Right lobe of liver (tissue), 6 donors: Measurements from ENCODE around the gene AKR1C8. TPM values are rescaled to one million over a fixed set of nuclear protein-coding genes. Genes with fewer than 3 reads are reported as not detected.

Experiments
- ATAC-seq, 4 donors: fragments of 200-7000 bp; cut with Tn5 transposase; one replicate each; pipeline ENCODE4 v1.9.1; 2020; ENCODE audit warnings: mild to moderate bottlenecking in 4 of 4, moderate library complexity in 4 of 4
- DNase-seq, 3 donors: peaks; one replicate each; pipeline ENCODE4 v3.0.0-alpha.2; 2020
- H3K27ac ChIP-seq, 3 donors: fragments of 200-600 bp; one replicate each; pipeline ENCODE4 v1.8.0; 2022
- H3K27me3 ChIP-seq, 2 donors: fragments of 200-600 bp; one replicate each; pipeline ENCODE4 v1.8.0; 2022
- H3K36me3 ChIP-seq, 4 donors: fragments of 200-600 bp; sonication (generic) in 1 of 4; one replicate each; pipeline versions ENCODE4 v1.5.1 to v1.8.0; 2017 to 2022; ENCODE audit warnings: control low read depth in 1 of 4
- H3K4me1 ChIP-seq, 4 donors: fragments of 200-600 bp; sonication (generic) in 1 of 4; one replicate each; pipeline versions ENCODE4 v1.5.1 to v1.8.0; 2017 to 2022; ENCODE audit warnings: control low read depth in 1 of 4
- H3K4me3 ChIP-seq, 3 donors: fragments of 200-600 bp; one replicate each; pipeline ENCODE4 v1.8.0; 2022
- H3K9me3 ChIP-seq, 4 donors: fragments of 200-600 bp; sonication (generic) in 1 of 4; one replicate each; pipeline versions ENCODE4 v1.5.1 to v1.8.0; 2017 to 2022; ENCODE audit warnings: control low read depth in 1 of 4
- CTCF ChIP-seq, 4 donors: fragments of 200-600 bp in 3 of 4; fragments of 450-650 bp in 1 of 4; IDR thresholded peaks; one replicate each; pipeline versions ENCODE4 v1.5.1 to v1.8.0; 2016 to 2022; ENCODE audit warnings: antibody characterized with exemption in 4 of 4, mild to moderate bottlenecking in 2 of 4
- POLR2A ChIP-seq: fragments of 450-650 bp; IDR thresholded peaks from one replicate; pipeline ENCODE4 v1.6.1; 2017; ENCODE audit warnings: antibody characterized with exemption, mild to moderate bottlenecking
- WGBS: methylation state at CpG from one replicate; pipeline ENCODE4 v1.1.6; 2018; ENCODE audit warnings: low coverage, low lambda C conversion rate; ENCODE audit not compliant: insufficient coverage; ENCODE audit errors: missing lambda C conversion rate; 5-methylcytosine and 5-hydroxymethylcytosine counted together
- intact Hi-C, 2 donors: fragments of 100-400 bp; cut with DNase I; formaldehyde crosslinking; loops; one replicate each; pipeline versions ENCODE4 v1.11.2 to v1.14.1; 2022
- total RNA-seq, 6 experiments: library from RNA; depleted of rRNA in 2 of 6; stranded (reverse); fragments of >200 nt in 2 of 6; fragmentation: NEBNext Ultra II Directional in 3 of 6; extraction: Animal tissue kit (Norgen Biotek cat#: 25700) in 3 of 6; gene quantifications; one replicate each; pipeline versions ENCODE4 v1.1.0 to v1.2.4, GENCODE V29; 2016 to 2023
- donor health status: DM: no; HTN: yes; CAD: no.
- donor health status: DM: no; HTN: no; CAD: no.
- donor health status: DM: no; HTN: no; CAD: no.
- donor health status: DM: no; HTN: yes; CAD: no.
- donor health status: DM: no; HTN: yes; CAD: no.

AKR1C8 gene
- total RNA-seq, 6 experiments from 2014 or later: 6.4 to 25.1 (median 12.5) TPM

- H3K27ac ChIP-seq: no peak overlapping the region
- no peaks in the 10 kb centered on the region for H3K27me3 ChIP-seq
- DNase-seq (no peak), ATAC-seq (no peak)
- no peak overlapping the region for H3K4me3 ChIP-seq
- H3K36me3 ChIP-seq: peaks cover 0 to 65% (median 35%) of the 10 kb centered on the region in 4 donors
- WGBS: 88% methylated on average over 1 of the region's 2 CpGs
- intact Hi-C loops: no loop called here
- TF ChIP-seq POLR2A (no peak), CTCF (IDR thresholded peaks at IDR 0.05) (no peak)
- H3K4me1 ChIP-seq: no peaks in the 10 kb centered on the region
- H3K9me3 ChIP-seq: peaks cover 0 to 6% (median 0%) of the 10 kb centered on the region in 4 donors
Observed at GRCh38 chr10:5163487-5163886, 21.5 kb downstream of the AKR1C8 start.

GRCh38 chr10:5159126-5159525, 25.8 kb downstream of the AKR1C8 start:
- peaks cover 0 to 87% (median 48%) of the 10 kb centered on the region in 4 donors for H3K36me3 ChIP-seq
- no peaks in the 10 kb centered on the region for H3K9me3 ChIP-seq
- H3K4me3 ChIP-seq: no peak overlapping the region
- 78% methylated on average over 6 of the region's 6 CpGs for WGBS
- no peak overlapping the region for H3K27ac ChIP-seq
- ATAC-seq (peak in 1 of 4 donors; percentile 34), DNase-seq (no peak)
- intact Hi-C loops: no loop called here
- no peaks in the 10 kb centered on the region for H3K27me3 ChIP-seq
- TF ChIP-seq CTCF (IDR thresholded peaks at IDR 0.05): no peak
- TF ChIP-seq POLR2A: no peak
- no peaks in the 10 kb centered on the region for H3K4me1 ChIP-seq

- no peaks in the 10 kb centered on the region for H3K9me3 ChIP-seq
- DNase-seq (no peak), ATAC-seq (peak in 3 of 4 donors; percentile 12 to 29 (median 14))
- intact Hi-C loops: no loop called here
- no peak overlapping the region for H3K27ac ChIP-seq
- TF ChIP-seq CTCF (IDR thresholded peaks at IDR 0.05): no peak
- 85% methylated on average over 7 of the region's 10 CpGs for WGBS
- H3K4me3 ChIP-seq: no peak overlapping the region
- H3K27me3 ChIP-seq: no peaks in the 10 kb centered on the region
- peaks cover 0 to 95% (median 45%) of the 10 kb centered on the region in 4 donors for H3K36me3 ChIP-seq
- no peaks in the 10 kb centered on the region for H3K4me1 ChIP-seq
Observed at GRCh38 chr10:5157501-5157900, 27.4 kb downstream of the AKR1C8 start.

GRCh38 chr10:5155951-5156350, 29.0 kb downstream of the AKR1C8 start:
- 47% methylated on average over 1 of the region's 1 CpG for WGBS
- intact Hi-C loops: no loop called here
- Histone ChIP-seq H3K27ac (no peak overlapping the region), H3K27me3 (no peaks in the 10 kb centered on the region), H3K4me3 (no peak overlapping the region), H3K4me1 (no peaks in the 10 kb centered on the region), H3K9me3 (no peaks in the 10 kb centered on the region), H3K36me3 (peaks cover 0 to 81% (median 37%) of the 10 kb centered on the region in 4 donors)
- no peak for DNase-seq
- TF ChIP-seq POLR2A: no peak
- TF ChIP-seq CTCF (IDR thresholded peaks at IDR 0.05): no peak
- no peak for ATAC-seq

GRCh38 chr10:5151076-5151475, 33.9 kb downstream of the AKR1C8 start:
- H3K9me3 ChIP-seq: peaks cover 0 to 5% (median 0%) of the 10 kb centered on the region in 4 donors
- H3K36me3 ChIP-seq: peaks cover 0 to 36% (median 13%) of the 10 kb centered on the region in 4 donors
- WGBS: 100% methylated on average over 2 of the region's 3 CpGs
- intact Hi-C loops: no loop called here
- no peak overlapping the region for H3K4me3 ChIP-seq
- no peak overlapping the region for H3K27ac ChIP-seq
- TF ChIP-seq CTCF (IDR thresholded peaks at IDR 0.05) (no peak), POLR2A (no peak)
- no peak for DNase-seq
- no peak for ATAC-seq
- peaks cover 0 to 37% (median 11%) of the 10 kb centered on the region in 4 donors for H3K4me1 ChIP-seq
- no peaks in the 10 kb centered on the region for H3K27me3 ChIP-seq
